Femur (tissue), 1 donor: ENCODE measurements around the gene SPDYE4.
"Not testable (repeated sequence)": the region's sequence is repeated elsewhere in the genome, so short reads cannot be mapped to it uniquely, and the experiment has no call there.

ENCODE experiments used
- DNase-seq: peaks from one replicate; pipeline ENCODE4 v3.0.0-alpha.2; 2017

Gene SPDYE4, protein sequence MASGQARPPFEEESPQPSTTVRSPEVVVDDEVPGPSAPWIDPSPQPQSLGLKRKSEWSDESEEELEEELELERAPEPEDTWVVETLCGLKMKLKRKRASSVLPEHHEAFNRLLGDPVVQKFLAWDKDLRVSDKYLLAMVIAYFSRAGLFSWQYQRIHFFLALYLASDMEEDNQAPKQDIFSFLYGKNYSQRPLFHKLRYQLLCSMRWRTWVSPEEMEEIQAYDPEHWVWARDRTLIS

DNA sequence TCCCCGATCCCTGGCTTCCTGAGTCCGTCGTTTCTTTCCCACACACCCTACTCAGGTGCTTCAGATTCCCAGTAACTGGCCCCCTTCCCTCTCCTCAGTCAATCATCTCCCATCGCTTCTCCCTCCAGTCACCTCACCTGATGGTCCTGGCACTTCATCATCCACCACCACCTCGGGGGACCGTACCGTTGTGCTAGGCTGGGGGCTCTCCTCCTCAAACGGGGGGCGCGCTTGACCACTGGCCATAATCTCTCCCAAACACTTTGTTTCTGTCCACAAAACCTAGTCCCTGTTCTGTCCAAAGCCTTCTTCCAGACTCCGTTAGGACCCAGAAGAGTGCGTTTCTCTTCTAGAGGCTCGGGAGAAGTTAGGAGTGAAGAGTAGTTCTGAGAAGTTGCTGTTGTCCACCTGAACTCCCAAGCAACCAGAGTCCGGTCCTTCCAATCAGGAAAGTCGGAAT, at the start of gene SPDYE4:
SPDYE4 (minus strand) TSS at position 410 of the 460 bp plus-strand sequence; CDS start at position 246, 164 bp downstream.
- DNase-seq: no peak

GRCh38 chr17:8806926-8807550, 48.7 kb upstream of the SPDYE4 start:
- DNase-seq: no peak

GRCh38 chr17:8806253-8806925, 48.0 kb upstream of the SPDYE4 start:
- no peak for DNase-seq

GRCh38 chr17:8805396-8805795, 47.0 kb upstream of the SPDYE4 start:
- DNase-seq: not testable (repeated sequence)

DNA sequence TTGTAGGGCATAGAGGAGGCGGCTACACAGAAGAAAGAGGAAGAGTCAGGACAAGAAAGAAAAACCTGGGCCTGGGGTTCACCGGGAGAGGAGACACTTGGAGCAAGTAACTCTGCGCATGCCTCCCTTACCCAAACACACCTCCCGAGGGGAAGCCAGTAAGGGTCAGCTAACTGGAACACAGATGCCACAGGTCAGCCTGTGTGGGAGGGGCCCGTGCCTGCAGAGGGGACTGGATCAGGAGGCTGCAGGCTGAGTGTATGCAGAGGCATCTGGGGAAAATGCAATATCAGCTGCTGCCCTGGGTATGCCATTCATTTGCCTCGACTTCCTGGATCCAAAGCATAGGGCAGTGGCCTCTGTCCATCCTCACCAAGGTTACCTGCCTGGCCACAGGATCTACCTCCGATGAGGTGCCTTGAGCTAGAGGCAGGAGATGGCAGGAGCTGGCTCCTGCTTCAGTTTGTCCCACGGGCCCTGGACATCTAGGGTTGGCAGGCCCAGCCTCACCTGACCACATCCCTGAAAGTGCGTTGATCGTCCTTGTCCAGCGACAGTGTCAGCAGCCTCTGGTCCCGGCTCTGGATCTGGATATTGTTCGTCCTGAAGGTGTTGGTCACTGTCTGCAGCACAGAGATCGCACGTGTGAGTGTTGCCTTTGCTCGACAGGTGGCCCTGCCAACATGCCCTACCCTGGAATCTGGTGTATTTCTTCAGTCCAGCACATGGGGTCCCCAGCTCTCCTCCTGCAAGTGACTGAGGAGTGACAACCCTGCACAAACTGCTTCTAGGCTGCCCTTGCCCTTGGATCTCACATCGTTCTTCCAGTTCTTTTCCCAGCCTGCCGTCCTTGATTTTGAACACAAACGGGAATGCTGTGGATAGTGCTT, 45.4 kb upstream of the SPDYE4 start:
- DNase-seq: no peak

GRCh38 chr17:8801135-8801840, 42.9 kb upstream of the SPDYE4 start:
- DNase-seq: no peak

GRCh38 chr17:8800656-8801055, 42.3 kb upstream of the SPDYE4 start:
- no peak for DNase-seq

- DNase-seq: peak; percentile 37
These were observed 41.3 kb upstream of the SPDYE4 start for GRCh38 chr17:8799570-8800212.

DNA sequence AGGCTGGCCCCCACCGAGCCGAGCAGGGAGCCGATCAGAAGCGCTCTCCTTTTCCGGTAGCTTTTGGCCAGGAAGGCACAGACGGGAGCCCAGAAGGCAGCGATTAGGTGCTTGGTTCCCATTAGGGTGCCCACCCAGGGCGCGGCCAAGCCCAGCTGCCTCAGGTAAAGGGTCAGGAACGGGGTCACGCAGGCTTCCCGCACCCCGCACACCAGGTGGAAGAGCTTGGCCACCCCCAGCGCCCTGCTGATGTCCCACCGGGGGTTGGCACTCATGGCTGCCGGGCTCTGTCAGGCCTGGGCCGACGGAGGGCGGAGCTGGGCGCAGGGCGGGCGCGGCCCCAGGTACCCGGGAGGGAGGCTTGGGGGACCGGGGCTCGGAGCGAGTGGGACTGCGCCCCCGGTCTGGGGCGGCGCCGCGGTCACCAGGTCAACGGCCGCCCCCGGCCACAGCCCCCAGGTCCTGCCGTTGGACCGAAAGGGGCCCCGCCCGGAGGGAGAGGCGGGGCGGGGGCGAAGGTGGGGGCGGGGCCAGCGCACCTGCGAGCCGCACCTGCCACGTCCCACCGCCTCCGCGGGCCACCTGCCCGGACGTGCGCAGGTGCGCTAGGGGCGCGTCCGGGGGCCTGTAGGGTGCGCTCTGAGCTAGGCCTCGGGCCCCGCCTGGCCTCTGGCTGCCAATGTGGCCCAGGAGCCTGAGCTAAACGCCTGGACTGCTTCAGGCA, 40.7 kb upstream of the SPDYE4 start, which contains the start of gene MFSD6L:
MFSD6L (minus strand) TSS at position 520 of the 724 bp plus-strand sequence; CDS start at position 275, 245 bp downstream.
- no peak for DNase-seq

DNA sequence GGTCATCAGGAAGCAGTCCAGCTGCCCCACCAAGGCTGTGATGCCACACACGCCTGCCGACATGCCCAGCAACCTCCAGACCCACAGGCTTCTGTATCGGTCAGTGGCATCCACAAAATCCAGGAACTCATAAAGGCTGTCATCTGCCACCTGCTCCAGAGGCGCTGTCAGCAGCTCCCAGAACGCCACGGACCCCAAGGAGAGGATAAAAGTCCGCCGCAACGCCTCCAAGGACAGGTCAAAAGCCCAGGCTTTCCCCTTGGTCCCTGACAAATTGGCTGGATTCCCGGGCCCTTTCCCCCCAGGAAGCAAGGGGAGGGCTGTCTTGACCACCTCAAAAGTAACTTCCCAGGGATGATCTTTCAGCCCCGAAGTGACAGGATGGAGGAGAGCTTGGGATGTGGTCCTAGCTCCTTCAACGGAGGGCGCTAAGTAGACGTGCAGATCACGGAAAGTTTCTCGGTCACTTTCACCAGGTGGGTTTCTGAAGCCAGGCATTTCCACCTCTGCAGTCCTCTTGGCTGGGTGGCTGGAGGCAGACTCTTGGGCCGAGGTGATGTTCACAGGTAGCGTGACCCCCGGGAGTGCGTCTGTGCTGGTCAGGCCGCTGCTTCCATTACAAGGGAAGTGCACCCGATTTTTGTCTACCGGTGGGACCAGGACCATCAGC, 40.0 kb upstream of the SPDYE4 start:
- no peak for DNase-seq

GRCh38 chr17:8797621-8798175, 39.4 kb upstream of the SPDYE4 start:
- no peak for DNase-seq

DNA sequence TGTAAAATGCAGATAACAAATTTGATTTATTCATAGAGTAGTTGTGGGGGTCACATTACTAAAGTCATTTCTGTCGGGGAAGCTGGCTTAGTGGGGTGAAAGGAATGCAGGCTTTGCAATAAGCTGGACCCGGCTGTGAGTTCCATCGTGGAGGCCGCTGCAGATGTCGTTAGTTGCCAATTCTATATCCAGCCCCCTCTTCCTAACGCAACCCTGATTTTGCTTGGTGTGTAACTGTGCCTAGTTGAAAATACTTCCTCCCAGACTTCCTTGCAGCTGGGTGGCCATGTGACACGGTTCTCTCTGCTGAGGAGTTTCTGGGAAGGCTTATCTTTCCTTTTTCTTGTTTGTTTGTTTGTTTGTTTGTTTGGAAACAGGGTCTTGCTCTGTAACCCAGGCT, 36.3 kb upstream of the SPDYE4 start:
- no peak for DNase-seq

DNA sequence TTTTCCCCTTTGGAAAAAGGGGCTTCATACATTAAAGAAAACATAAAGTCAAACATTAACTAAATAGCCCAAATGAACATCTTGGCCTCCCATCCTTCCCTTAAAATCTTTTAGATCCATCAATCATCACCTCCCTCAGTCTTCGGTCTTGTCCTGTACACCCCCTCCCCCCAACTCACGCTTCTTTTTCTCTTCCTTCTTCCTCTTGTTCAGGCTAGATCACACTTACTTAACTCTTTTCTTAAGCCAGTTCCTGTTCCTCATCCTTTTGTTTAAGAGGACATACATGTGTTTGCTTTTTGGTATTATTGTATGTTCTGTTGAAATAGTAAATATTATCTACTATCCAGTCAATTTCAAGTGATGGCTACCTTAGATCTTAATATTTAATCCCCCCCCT, 35.3 kb upstream of the SPDYE4 start:
- DNase-seq: no peak

GRCh38 chr17:8792646-8793045, 34.3 kb upstream of the SPDYE4 start:
- no peak for DNase-seq

- DNase-seq: no peak
These were observed 33.5 kb upstream of the SPDYE4 start for GRCh38 chr17:8791910-8792270.

- DNase-seq: no peak
These were observed 33.0 kb upstream of the SPDYE4 start for GRCh38 chr17:8791248-8791909.

DNA sequence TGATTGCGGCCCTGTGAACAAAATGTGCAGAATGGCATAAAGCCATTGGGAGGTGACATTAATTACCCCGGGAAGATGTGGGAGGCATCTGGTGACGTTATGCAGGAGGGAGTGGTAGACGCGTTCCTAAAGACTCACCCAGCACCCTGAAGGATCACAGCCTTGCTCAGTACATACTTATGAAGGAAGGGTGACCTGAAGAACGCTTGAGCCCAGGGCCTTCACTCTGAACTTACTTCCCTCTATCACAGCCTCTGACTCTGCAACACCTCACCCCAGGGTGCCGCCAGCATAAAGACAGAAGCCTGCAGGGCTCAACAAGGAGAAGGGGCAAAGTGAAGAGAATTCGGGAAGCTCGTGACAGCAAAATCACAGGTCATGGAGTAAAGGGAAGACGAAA, 31.4 kb upstream of the SPDYE4 start:
- DNase-seq: no peak

GRCh38 chr17:8788998-8789397, 30.7 kb upstream of the SPDYE4 start:
- no peak for DNase-seq
